ENCODE results near the gene CENPB. TPM values are rescaled to one million over a fixed set of nuclear protein-coding genes. Genes with fewer than 3 reads are reported as not detected.

The CENPB gene
- total RNA-seq, 1 experiment from 2014 or later = 205 TPM

GRCh38 chr20:3812259-3812681 is 25.7 kb upstream of the CENPB start:
- no peak for DNase-seq (ENCODE audit: low spot score)

- DNase-seq (ENCODE audit: low spot score) = peak; percentile 98
Measured at GRCh38 chr20:3811467-3812258, 25.1 kb upstream of the CENPB start.

GRCh38 chr20:3808544-3808943 is 22.0 kb upstream of the CENPB start:
- DNase-seq (ENCODE audit: low spot score) = no peak

GRCh38 chr20:3804781-3805180 is 18.2 kb upstream of the CENPB start:
- DNase-seq (ENCODE audit: low spot score) = no peak

GRCh38 chr20:3804254-3804751 is 17.8 kb upstream of the CENPB start:
- DNase-seq (ENCODE audit: low spot score) = no peak

- no peak for DNase-seq (ENCODE audit: low spot score)
Measured at GRCh38 chr20:3803854-3804253, 17.3 kb upstream of the CENPB start.

GRCh38 chr20:3803289-3803688 is 16.7 kb upstream of the CENPB start:
- no peak for DNase-seq (ENCODE audit: low spot score)

GRCh38 chr20:3802524-3803239 is 16.1 kb upstream of the CENPB start:
- DNase-seq (ENCODE audit: low spot score) = no peak

- DNase-seq (ENCODE audit: low spot score) = no peak
Measured at GRCh38 chr20:3801846-3802245, 15.3 kb upstream of the CENPB start.

GRCh38 chr20:3801299-3801698 is 14.8 kb upstream of the CENPB start:
- DNase-seq (ENCODE audit: low spot score) = no peak

- DNase-seq (ENCODE audit: low spot score) = no peak
Measured at GRCh38 chr20:3800878-3801260, 14.3 kb upstream of the CENPB start.

- DNase-seq (ENCODE audit: low spot score) = no peak
Measured at GRCh38 chr20:3800256-3800877, 13.8 kb upstream of the CENPB start.

- no peak for DNase-seq (ENCODE audit: low spot score)
Measured at GRCh38 chr20:3798908-3799248, 12.3 kb upstream of the CENPB start.

- no peak for DNase-seq (ENCODE audit: low spot score)
Measured at GRCh38 chr20:3798373-3798768, 11.8 kb upstream of the CENPB start.

GRCh38 chr20:3797592-3798372 is 11.2 kb upstream of the CENPB start:
- DNase-seq (ENCODE audit: low spot score) = no peak

GRCh38 chr20:3797226-3797545 is 10.6 kb upstream of the CENPB start:
- no peak for DNase-seq (ENCODE audit: low spot score)

- DNase-seq (ENCODE audit: low spot score) = peak; percentile 41
Measured at GRCh38 chr20:3796477-3797225, 10.1 kb upstream of the CENPB start.

GRCh38 chr20:3795511-3796468 is 9.2 kb upstream of the CENPB start, which contains the start of gene CDC25B:
Gene CDC25B (plus strand): TSS chr20:3796310. CDS start chr20:3796532, 222 bp downstream.
- DNase-seq (ENCODE audit: low spot score) = peak; percentile 93

- no peak for DNase-seq (ENCODE audit: low spot score)
Measured at GRCh38 chr20:3794701-3795420, 8.3 kb upstream of the CENPB start.
